ENCODE data around the gene GSE1. TPM values are rescaled to one million over a fixed set of nuclear protein-coding genes. Genes with fewer than 3 reads are reported as not detected.

GSE1 gene
- total RNA-seq, 1 experiment from 2014 or later: 38.4 TPM

DNA sequence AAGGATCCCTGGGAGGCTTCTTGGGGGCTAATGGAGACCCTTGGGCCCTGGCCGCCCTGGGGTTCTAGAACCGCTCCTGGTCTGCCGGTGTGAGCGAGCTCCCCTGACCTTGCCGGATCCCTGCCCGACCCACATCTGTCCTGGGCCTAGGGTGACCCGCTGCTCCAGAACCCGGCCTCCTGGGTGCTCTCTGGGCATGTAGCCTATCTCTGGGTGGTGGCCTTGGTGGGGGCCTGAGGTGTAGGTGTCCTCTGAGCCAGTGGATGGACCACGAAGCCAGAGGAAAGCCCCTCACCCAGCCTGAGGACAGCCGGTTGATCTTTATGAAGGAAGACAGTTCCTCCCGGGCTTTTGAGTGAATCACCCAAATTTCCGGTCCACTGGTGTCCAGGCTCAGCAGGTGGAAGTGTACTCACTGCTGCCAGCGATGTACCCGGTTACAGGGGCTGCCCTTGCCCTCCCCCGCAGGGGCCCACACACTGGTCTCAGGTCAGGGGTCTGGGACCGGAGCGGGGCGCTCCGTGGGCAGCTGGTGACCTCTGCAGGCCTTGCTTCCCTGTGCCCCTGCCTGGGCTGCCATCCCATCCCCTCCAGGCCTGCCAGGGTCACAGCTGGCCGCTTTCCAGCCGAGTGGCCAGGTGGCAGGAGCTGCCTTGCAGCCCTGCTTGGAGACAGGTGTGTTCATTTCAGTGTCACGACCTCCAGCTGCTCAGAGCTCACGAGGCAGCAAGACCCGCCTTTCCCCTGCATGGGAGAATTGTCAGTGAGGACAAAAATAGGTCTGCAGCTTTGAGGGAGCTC is 10.5 kb upstream of the GSE1 start:
- no peaks in the 10 kb centered on the region for H4K20me1 ChIP-seq (ENCODE audit: low read length)
- CTCF ChIA-PET: interaction anchor here (0.5 kb wide), 1 partner anchor 100 kb away, joined by 3 read pairs; no protein-coding TSS in a partner anchor
- intact Hi-C loops (cut with micrococcal nuclease): no loop called here

GRCh38 chr16:85603203-85603755 is 9.8 kb upstream of the GSE1 start:
- H4K20me1 ChIP-seq (ENCODE audit: low read length): no peaks in the 10 kb centered on the region

More for the DNA sequence above, 10.5 kb upstream of the GSE1 start:
- Histone ChIP-seq H3K4me2 (ENCODE audit: low read length) (no peak overlapping the region), H3K4me3 (ENCODE audit: low read length) (no peak overlapping the region), H3K79me2 (ENCODE audit: low read length) (no peaks in the 10 kb centered on the region), H3K27ac (ENCODE audit: low read length) (no peak overlapping the region), H3K9me2 (replicated peaks; ENCODE audit: low read length) (no peaks in the 10 kb centered on the region), H3K36me3 (ENCODE audit: low read depth, low read length) (no peaks in the 10 kb centered on the region), H3K27me3 (ENCODE audit: low read length) (no peaks in the 10 kb centered on the region), H2AFZ (ENCODE audit: low read length) (no peak overlapping the region), H3K4me1 (ENCODE audit: insufficient read depth, low read length) (no peaks in the 10 kb centered on the region), H3K9me3 (ENCODE audit: low read length) (no peaks in the 10 kb centered on the region), H3K9ac (ENCODE audit: low read length) (no peak overlapping the region), H3F3A (ENCODE audit: low read length, unreplicated experiment) (no peaks in the 10 kb centered on the region)
- DNase-seq: no peak
- TF ChIP-seq EZH2phosphoT487 (IDR thresholded peaks at IDR 0.05; ENCODE audit: borderline replicate concordance, low read length): no peak
- TF ChIP-seq EZH2 (IDR thresholded peaks at IDR 0.05; ENCODE audit: low read length, unreplicated experiment): no peak
- TF ChIP-seq, protein P1, sequence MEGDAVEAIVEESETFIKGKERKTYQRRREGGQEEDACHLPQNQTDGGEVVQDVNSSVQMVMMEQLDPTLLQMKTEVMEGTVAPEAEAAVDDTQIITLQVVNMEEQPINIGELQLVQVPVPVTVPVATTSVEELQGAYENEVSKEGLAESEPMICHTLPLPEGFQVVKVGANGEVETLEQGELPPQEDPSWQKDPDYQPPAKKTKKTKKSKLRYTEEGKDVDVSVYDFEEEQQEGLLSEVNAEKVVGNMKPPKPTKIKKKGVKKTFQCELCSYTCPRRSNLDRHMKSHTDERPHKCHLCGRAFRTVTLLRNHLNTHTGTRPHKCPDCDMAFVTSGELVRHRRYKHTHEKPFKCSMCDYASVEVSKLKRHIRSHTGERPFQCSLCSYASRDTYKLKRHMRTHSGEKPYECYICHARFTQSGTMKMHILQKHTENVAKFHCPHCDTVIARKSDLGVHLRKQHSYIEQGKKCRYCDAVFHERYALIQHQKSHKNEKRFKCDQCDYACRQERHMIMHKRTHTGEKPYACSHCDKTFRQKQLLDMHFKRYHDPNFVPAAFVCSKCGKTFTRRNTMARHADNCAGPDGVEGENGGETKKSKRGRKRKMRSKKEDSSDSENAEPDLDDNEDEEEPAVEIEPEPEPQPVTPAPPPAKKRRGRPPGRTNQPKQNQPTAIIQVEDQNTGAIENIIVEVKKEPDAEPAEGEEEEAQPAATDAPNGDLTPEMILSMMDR (conservative IDR thresholded peaks at IDR 0.05; ENCODE audit: low read depth, low read length): no peak
- no peak for ATAC-seq
- no TSS peak for BruUV-seq (replicated peaks)
- POLR2A ChIA-PET (ENCODE audit: unreplicated experiment): no interaction called here

More at GRCh38 chr16:85603203-85603755, 9.8 kb upstream of the GSE1 start:
- H3K79me2 ChIP-seq (ENCODE audit: low read length): no peaks in the 10 kb centered on the region
- POLR2A ChIA-PET (ENCODE audit: unreplicated experiment): no interaction called here
- no peak for DNase-seq
- no peaks in the 10 kb centered on the region for H3K27me3 ChIP-seq (ENCODE audit: low read length)
- no peaks in the 10 kb centered on the region for H3K36me3 ChIP-seq (ENCODE audit: low read depth, low read length)
- CTCF ChIA-PET: interaction anchor here (0.5 kb wide), 1 partner anchor 99 kb away, joined by 3 read pairs; no protein-coding TSS in a partner anchor
- H3K9me2 ChIP-seq (replicated peaks; ENCODE audit: low read length): no peaks in the 10 kb centered on the region
- H2AFZ ChIP-seq (ENCODE audit: low read length): no peak overlapping the region
- no peak overlapping the region for H3K9ac ChIP-seq (ENCODE audit: low read length)
- no peaks in the 10 kb centered on the region for H3K9me3 ChIP-seq (ENCODE audit: low read length)
- no TSS peak for BruUV-seq (replicated peaks)
- ATAC-seq: no peak
- H3K27ac ChIP-seq (ENCODE audit: low read length): no peak overlapping the region
- H3F3A ChIP-seq (ENCODE audit: low read length, unreplicated experiment): no peaks in the 10 kb centered on the region
- no peak overlapping the region for H3K4me2 ChIP-seq (ENCODE audit: low read length)
- intact Hi-C loops (cut with micrococcal nuclease): no loop called here
- no peaks in the 10 kb centered on the region for H3K4me1 ChIP-seq (ENCODE audit: insufficient read depth, low read length)
- no peak overlapping the region for H3K4me3 ChIP-seq (ENCODE audit: low read length)
- TF ChIP-seq, protein P1 (conservative IDR thresholded peaks at IDR 0.05; ENCODE audit: low read depth, low read length): no peak
- TF ChIP-seq EZH2 (IDR thresholded peaks at IDR 0.05; ENCODE audit: low read length, unreplicated experiment): no peak
- no peak for TF ChIP-seq EZH2phosphoT487 (IDR thresholded peaks at IDR 0.05; ENCODE audit: borderline replicate concordance, low read length)

Measured in PC-3 (cell line).